Measurements from ENCODE around the gene ETS2. TPM values are rescaled to one million over a fixed set of nuclear protein-coding genes. Genes with fewer than 3 reads are reported as not detected.

The ETS2 gene
- polyA plus RNA-seq, 3 donors from 2014 or later, result 3.2 to 7.3 (median 4.2) TPM

- H3K27me3 Mint-ChIP-seq (ENCODE audit: low read depth in 3 of 3), result peaks cover 0 to 9% (median 2%) of the 10 kb centered on the region in 3 donors
- no peaks in the 10 kb centered on the region for H3K9me3 Mint-ChIP-seq
- no peak overlapping the region for H3K4me3 Mint-ChIP-seq
- DNase-seq, result no peak
- peaks cover 6 to 13% of the 10 kb centered on the region in 2 donors for H3K4me1 Mint-ChIP-seq
- H3K36me3 Mint-ChIP-seq, result no peaks in the 10 kb centered on the region
- H3K27ac Mint-ChIP-seq, result no peak overlapping the region
These were observed 58.2 kb downstream of the ETS2 start for GRCh38 chr21:38863843-38864363.

DNA sequence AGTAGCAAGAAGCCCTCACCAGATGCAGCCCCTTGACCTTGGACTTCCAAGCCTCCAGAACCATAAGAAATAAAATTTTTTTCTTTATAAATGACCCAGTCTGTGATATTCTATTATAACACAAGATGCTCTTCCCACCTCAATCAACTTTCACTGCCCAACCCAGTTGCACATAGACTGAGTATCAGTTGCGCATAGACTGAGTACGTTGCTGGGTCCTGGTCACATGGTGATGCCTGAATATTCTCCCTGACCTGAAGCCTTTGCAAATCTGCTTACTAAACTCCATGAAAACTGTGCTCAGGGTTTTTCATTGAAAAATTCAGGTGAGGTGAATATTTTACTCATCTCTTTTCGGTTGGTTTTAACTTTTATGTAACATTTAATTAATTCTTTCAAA lies 59.2 kb downstream of the ETS2 start:
- Mint-ChIP-seq H3K27ac (no peak overlapping the region), H3K4me1 (peaks cover 6 to 13% of the 10 kb centered on the region in 2 donors), H3K36me3 (no peaks in the 10 kb centered on the region), H3K4me3 (no peak overlapping the region), H3K9me3 (no peaks in the 10 kb centered on the region), H3K27me3 (ENCODE audit: low read depth in 3 of 3) (peaks cover 0 to 5% (median 2%) of the 10 kb centered on the region in 3 donors)
- DNase-seq, result no peak

- DNase-seq, result no peak
- Mint-ChIP-seq H3K4me3 (no peak overlapping the region), H3K27ac (no peak overlapping the region), H3K27me3 (ENCODE audit: low read depth in 3 of 3) (peaks cover 0 to 4% (median 2%) of the 10 kb centered on the region in 3 donors), H3K4me1 (no peaks in the 10 kb centered on the region), H3K9me3 (no peaks in the 10 kb centered on the region), H3K36me3 (no peaks in the 10 kb centered on the region)
These were observed 63.5 kb downstream of the ETS2 start for GRCh38 chr21:38869196-38869595.

GRCh38 chr21:38869946-38870345 lies 64.2 kb downstream of the ETS2 start:
- H3K4me3 Mint-ChIP-seq, result no peak overlapping the region
- no peak overlapping the region for H3K27ac Mint-ChIP-seq
- DNase-seq, result no peak
- no peaks in the 10 kb centered on the region for H3K9me3 Mint-ChIP-seq
- no peaks in the 10 kb centered on the region for H3K4me1 Mint-ChIP-seq
- peaks cover 0 to 2% (median 2%) of the 10 kb centered on the region in 3 donors for H3K27me3 Mint-ChIP-seq (ENCODE audit: low read depth in 3 of 3)
- no peaks in the 10 kb centered on the region for H3K36me3 Mint-ChIP-seq
